Left ventricle myocardium superior (tissue), 1 donor: ENCODE results near the gene GAS7. TPM values are rescaled to one million over a fixed set of nuclear protein-coding genes. Genes with fewer than 3 reads are reported as not detected.

Experiments used
- ATAC-seq: fragments of 200-7000 bp; cut with Tn5 transposase; one replicate; pipeline ENCODE4 v1.9.1; 2020; ENCODE audit warnings: mild to moderate bottlenecking, moderate library complexity
- DNase-seq: peaks from one replicate; pipeline ENCODE4 v3.0.0-alpha.2; 2020
- intact Hi-C: fragments of 100-400 bp; cut with micrococcal nuclease; formaldehyde crosslinking; loops from one replicate; pipeline ENCODE4 v1.11.0; 2022
- total RNA-seq: library from RNA; stranded (reverse); fragmentation: NEBNext Ultra II Directional; extraction: Animal tissue kit (Norgen Biotek cat#: 25700); gene quantifications from one replicate; pipeline ENCODE4 v1.2.1, GENCODE V29; 2021
- donor health status: DM: no; HTN: yes; CAD: no; lungs with severe emphysema.

Gene GAS7
- total RNA-seq, 1 donor from 2014 or later, result 51.2 TPM

GRCh38 chr17:10094797-10095196 is 103.6 kb downstream of the GAS7 start:
- DNase-seq (peak; percentile 59), ATAC-seq (peak; percentile 46)
- intact Hi-C loops, result no loop called here

- ATAC-seq (no peak), DNase-seq (no peak)
- intact Hi-C loops, result no loop called here
Observed at GRCh38 chr17:10092595-10092994, 105.8 kb downstream of the GAS7 start.

GRCh38 chr17:10091046-10091445 is 107.4 kb downstream of the GAS7 start:
- no peak for DNase-seq
- intact Hi-C loops, result no loop called here
- ATAC-seq, result no peak

GRCh38 chr17:10089196-10089804 is 109.1 kb downstream of the GAS7 start:
- ATAC-seq (peak; percentile 67), DNase-seq (peak; percentile 57)
- intact Hi-C loops, result no loop called here

- ATAC-seq (peak; percentile 4), DNase-seq (no peak)
- intact Hi-C loops, result no loop called here
Observed at GRCh38 chr17:10088444-10088843, 110.0 kb downstream of the GAS7 start.

GRCh38 chr17:10087355-10087754 is 111.1 kb downstream of the GAS7 start:
- peak; percentile 24 for ATAC-seq
- no peak for DNase-seq
- intact Hi-C loops, result no loop called here

- ATAC-seq (no peak), DNase-seq (no peak)
- intact Hi-C loops, result no loop called here
Observed at GRCh38 chr17:10083864-10084263, 114.5 kb downstream of the GAS7 start.

GRCh38 chr17:10082795-10083194 is 115.6 kb downstream of the GAS7 start:
- intact Hi-C loops, result no loop called here
- no peak for ATAC-seq
- no peak for DNase-seq

GRCh38 chr17:10081571-10082169 is 116.7 kb downstream of the GAS7 start:
- ATAC-seq (no peak), DNase-seq (no peak)
- intact Hi-C loops, result no loop called here

- intact Hi-C loops, result no loop called here
- no peak for ATAC-seq
Observed at GRCh38 chr17:10077561-10078299, 120.7 kb downstream of the GAS7 start.

GRCh38 chr17:10075919-10076318 is 122.5 kb downstream of the GAS7 start:
- intact Hi-C loops, result no loop called here
- no peak for ATAC-seq
- DNase-seq, result no peak

More at GRCh38 chr17:10077561-10078299, 120.7 kb downstream of the GAS7 start:
- DNase-seq, result no peak

- ATAC-seq, result peak; percentile 50
- intact Hi-C loops, result no loop called here
- DNase-seq, result peak; percentile 51
Observed at GRCh38 chr17:10073941-10074340, 124.5 kb downstream of the GAS7 start.

- DNase-seq, result no peak
- no peak for ATAC-seq
- intact Hi-C loops, result no loop called here
Observed at GRCh38 chr17:10072556-10073425, 125.6 kb downstream of the GAS7 start.

- DNase-seq, result no peak
- intact Hi-C loops, result no loop called here
Observed at GRCh38 chr17:10072086-10072485, 126.3 kb downstream of the GAS7 start.

GRCh38 chr17:10071141-10071540 is 127.3 kb downstream of the GAS7 start:
- ATAC-seq (no peak), DNase-seq (no peak)
- intact Hi-C loops, result no loop called here

More at GRCh38 chr17:10072086-10072485, 126.3 kb downstream of the GAS7 start:
- ATAC-seq, result no peak

GRCh38 chr17:10070690-10071089 is 127.7 kb downstream of the GAS7 start:
- ATAC-seq (no peak), DNase-seq (no peak)
- intact Hi-C loops, result no loop called here

- DNase-seq, result peak; percentile 72
- intact Hi-C loops, result loop anchor here (10.0 kb wide), 1 partner anchor 46 kb away; no protein-coding TSS in a partner anchor
- ATAC-seq, result peak; percentile 84
Observed at GRCh38 chr17:10069301-10069700, 129.1 kb downstream of the GAS7 start.

- no peak for DNase-seq
- no peak for ATAC-seq
- intact Hi-C loops, result loop anchor here (10.0 kb wide), 1 partner anchor 47 kb away; no protein-coding TSS in a partner anchor
Observed at GRCh38 chr17:10067446-10068143, 130.8 kb downstream of the GAS7 start.

- intact Hi-C loops, result loop anchor here (10.0 kb wide), 1 partner anchor 50 kb away; no protein-coding TSS in a partner anchor
- DNase-seq (no peak), ATAC-seq (no peak)
Observed at GRCh38 chr17:10064536-10064935, 133.9 kb downstream of the GAS7 start.
